Nephron progenitor cell (in vitro differentiated cells): Measurements from ENCODE around the gene SCN2B.

Experiments
- DNase-seq: peaks from one replicate; pipeline ENCODE4 v3.0.0; 2021
- H3K27ac Mint-ChIP-seq: 2 replicates; pipeline ENCODE4 v1.8.0; 2021; ENCODE audit warnings: mild to moderate bottlenecking, moderate library complexity, mixed read lengths
- H3K27me3 Mint-ChIP-seq: 2 replicates; pipeline ENCODE4 v1.8.0; 2021; ENCODE audit warnings: mild to moderate bottlenecking, low read depth, mixed read lengths; ENCODE audit not compliant: poor library complexity
- H3K36me3 Mint-ChIP-seq: 2 replicates; pipeline ENCODE4 v1.8.0; 2021; ENCODE audit warnings: low read depth, mixed read lengths
- H3K4me1 Mint-ChIP-seq: 2 replicates; pipeline ENCODE4 v1.8.0; 2021; ENCODE audit warnings: mixed read lengths
- H3K4me3 Mint-ChIP-seq: 2 replicates; pipeline ENCODE4 v1.8.0; 2021; ENCODE audit warnings: mild to moderate bottlenecking, moderate library complexity, mixed read lengths
- H3K9me3 Mint-ChIP-seq: 2 replicates; pipeline ENCODE4 v1.8.0; 2021; ENCODE audit warnings: mild to moderate bottlenecking, moderate library complexity, mixed read lengths
- CTCF ChIP-seq: fragments of 200-600 bp; sonication (generic); IDR thresholded peaks from 2 replicates; pipeline ENCODE4 v1.5.0; 2021; ENCODE audit warnings: antibody characterized with exemption

Gene SCN2B

GRCh38 chr11:118205606-118206378, 29.4 kb upstream of the SCN2B start:
- Mint-ChIP-seq H3K27ac (no peak overlapping the region), H3K4me1 (no peaks in the 10 kb centered on the region), H3K27me3 (peaks cover 55% of the 10 kb centered on the region), H3K4me3 (no peak overlapping the region), H3K9me3 (no peaks in the 10 kb centered on the region), H3K36me3 (no peaks in the 10 kb centered on the region)
- DNase-seq, result no peak
- TF ChIP-seq CTCF, result no peak

GRCh38 chr11:118202599-118203422, 26.4 kb upstream of the SCN2B start:
- no peaks in the 10 kb centered on the region for H3K9me3 Mint-ChIP-seq
- no peaks in the 10 kb centered on the region for H3K4me1 Mint-ChIP-seq
- peaks cover 38% of the 10 kb centered on the region for H3K27me3 Mint-ChIP-seq
- TF ChIP-seq CTCF, result no peak
- H3K27ac Mint-ChIP-seq, result no peak overlapping the region
- no peak overlapping the region for H3K4me3 Mint-ChIP-seq
- no peak for DNase-seq
- no peaks in the 10 kb centered on the region for H3K36me3 Mint-ChIP-seq

- Mint-ChIP-seq H3K4me3 (no peak overlapping the region), H3K27ac (no peak overlapping the region), H3K27me3 (peaks cover 31% of the 10 kb centered on the region), H3K9me3 (no peaks in the 10 kb centered on the region), H3K4me1 (no peaks in the 10 kb centered on the region), H3K36me3 (no peaks in the 10 kb centered on the region)
- no peak for TF ChIP-seq CTCF
- DNase-seq, result no peak
Observed at GRCh38 chr11:118201966-118202365, 25.5 kb upstream of the SCN2B start.

GRCh38 chr11:118200901-118201680, 24.7 kb upstream of the SCN2B start:
- H3K4me1 Mint-ChIP-seq, result no peaks in the 10 kb centered on the region
- peaks cover 22% of the 10 kb centered on the region for H3K27me3 Mint-ChIP-seq
- H3K27ac Mint-ChIP-seq, result no peak overlapping the region
- no peak for DNase-seq
- no peaks in the 10 kb centered on the region for H3K9me3 Mint-ChIP-seq
- H3K4me3 Mint-ChIP-seq, result no peak overlapping the region
- no peak for TF ChIP-seq CTCF
- H3K36me3 Mint-ChIP-seq, result no peaks in the 10 kb centered on the region

- H3K36me3 Mint-ChIP-seq, result no peaks in the 10 kb centered on the region
- peaks cover 18% of the 10 kb centered on the region for H3K27me3 Mint-ChIP-seq
- H3K27ac Mint-ChIP-seq, result no peak overlapping the region
- no peak for TF ChIP-seq CTCF
- peaks cover under 1% of the 10 kb centered on the region for H3K4me1 Mint-ChIP-seq
- H3K9me3 Mint-ChIP-seq, result no peaks in the 10 kb centered on the region
- no peak overlapping the region for H3K4me3 Mint-ChIP-seq
- DNase-seq, result no peak
Observed at GRCh38 chr11:118200497-118200896, 24.1 kb upstream of the SCN2B start.
